ENCODE data around the gene CCDC121.
"Not testable (repeated sequence)": the region's sequence is repeated elsewhere in the genome, so short reads cannot be mapped to it uniquely, and the experiment has no call there.

CCDC121 gene

DNA sequence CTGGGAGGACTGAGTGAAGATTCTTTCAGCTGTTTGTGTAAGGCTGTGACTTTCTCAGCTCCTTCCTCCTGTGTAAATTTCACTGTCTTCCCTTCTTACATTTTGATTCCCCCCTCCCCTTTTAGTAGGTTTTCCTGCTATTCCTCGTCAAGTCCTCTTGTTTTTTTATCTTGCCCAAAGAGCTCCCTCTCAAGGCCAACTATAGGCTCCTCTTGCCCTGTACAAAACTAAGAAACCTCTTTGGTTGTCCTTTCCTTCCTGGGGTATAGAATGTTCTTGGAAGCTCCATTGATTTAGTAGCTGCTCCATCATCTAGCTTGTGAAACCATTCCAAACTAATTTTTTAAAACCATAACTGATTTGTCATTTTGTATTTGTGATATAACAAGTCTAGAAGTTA, 7.3 kb downstream of the CCDC121 start:
- H3K27me3 Mint-ChIP-seq = no peaks in the 10 kb centered on the region
- no peaks in the 10 kb centered on the region for H3K4me1 Mint-ChIP-seq
- H3K9me3 Mint-ChIP-seq = no peaks in the 10 kb centered on the region
- no peak overlapping the region for H3K27ac Mint-ChIP-seq
- no peak for ATAC-seq
- H3K4me3 Mint-ChIP-seq = no peak overlapping the region
- DNase-seq = no peak
- peaks cover 50% of the 10 kb centered on the region for H3K36me3 Mint-ChIP-seq (ENCODE audit: low read depth)

- Mint-ChIP-seq H3K27me3 (no peaks in the 10 kb centered on the region), H3K4me3 (no peak overlapping the region), H3K27ac (no peak overlapping the region), H3K36me3 (ENCODE audit: low read depth) (peaks cover 41% of the 10 kb centered on the region), H3K4me1 (no peaks in the 10 kb centered on the region), H3K9me3 (no peaks in the 10 kb centered on the region)
- ATAC-seq = no peak
- DNase-seq = no peak
Observed at GRCh38 chr2:27615316-27615715, 13.5 kb downstream of the CCDC121 start.

DNA sequence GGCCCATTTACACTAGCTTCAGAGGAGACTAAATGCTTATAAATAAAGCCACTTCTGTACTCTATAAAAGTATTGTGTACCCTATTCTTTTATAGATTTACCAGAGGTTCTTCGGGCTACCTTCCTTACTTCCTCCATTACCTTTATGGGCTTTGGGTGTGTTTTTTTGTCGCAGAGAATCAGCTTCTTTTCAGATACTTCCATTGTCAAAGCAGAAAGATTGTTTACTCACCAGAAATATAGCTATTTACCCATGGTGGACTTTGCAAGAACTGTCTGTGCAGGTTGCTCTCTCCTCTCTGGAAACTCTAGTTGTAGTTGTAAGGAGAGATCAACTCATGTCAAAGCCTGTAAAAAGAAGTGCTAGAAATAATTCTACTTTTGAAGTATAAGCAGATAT, 14.8 kb downstream of the CCDC121 start:
- DNase-seq = no peak
- Mint-ChIP-seq H3K27ac (no peak overlapping the region), H3K27me3 (no peaks in the 10 kb centered on the region), H3K4me1 (no peaks in the 10 kb centered on the region), H3K9me3 (no peaks in the 10 kb centered on the region), H3K4me3 (no peak overlapping the region), H3K36me3 (ENCODE audit: low read depth) (peaks cover 38% of the 10 kb centered on the region)
- no peak for ATAC-seq

DNA sequence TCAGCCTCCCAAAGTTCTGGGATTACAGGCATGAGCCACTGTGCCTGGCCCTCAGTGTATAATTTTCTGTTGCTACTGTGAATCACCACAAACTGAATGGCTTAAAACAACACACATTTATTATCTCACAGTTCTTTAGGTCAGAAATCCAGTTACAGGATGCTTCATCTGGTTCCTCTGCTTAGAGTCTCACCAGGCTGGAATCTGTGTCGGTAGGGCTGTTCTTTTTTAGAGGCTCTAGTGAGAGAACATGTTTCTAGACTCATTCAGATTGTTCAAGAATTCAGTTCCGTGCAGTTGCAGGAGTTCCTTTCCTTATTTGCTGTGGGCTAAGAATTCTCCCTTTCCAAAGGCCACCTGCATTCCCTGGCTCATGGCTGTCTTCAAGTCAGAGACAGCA, 22.2 kb downstream of the CCDC121 start:
- ATAC-seq (no peak), DNase-seq (no peak)
- H3K27me3 Mint-ChIP-seq = no peaks in the 10 kb centered on the region
- H3K4me1 Mint-ChIP-seq = peaks cover 3% of the 10 kb centered on the region
- H3K9me3 Mint-ChIP-seq = no peaks in the 10 kb centered on the region
- no peak overlapping the region for H3K27ac Mint-ChIP-seq
- no peak overlapping the region for H3K4me3 Mint-ChIP-seq
- peaks cover 47% of the 10 kb centered on the region for H3K36me3 Mint-ChIP-seq (ENCODE audit: low read depth)

GRCh38 chr2:27596627-27597026, 32.2 kb downstream of the CCDC121 start:
- Mint-ChIP-seq H3K36me3 (ENCODE audit: low read depth) (peaks cover 53% of the 10 kb centered on the region), H3K27me3 (no peaks in the 10 kb centered on the region), H3K4me3 (no peak overlapping the region), H3K4me1 (peaks cover 45% of the 10 kb centered on the region), H3K27ac (peak overlapping the region; percentile 16), H3K9me3 (peaks cover 11% of the 10 kb centered on the region)
- no peak for ATAC-seq
- DNase-seq = no peak

DNA sequence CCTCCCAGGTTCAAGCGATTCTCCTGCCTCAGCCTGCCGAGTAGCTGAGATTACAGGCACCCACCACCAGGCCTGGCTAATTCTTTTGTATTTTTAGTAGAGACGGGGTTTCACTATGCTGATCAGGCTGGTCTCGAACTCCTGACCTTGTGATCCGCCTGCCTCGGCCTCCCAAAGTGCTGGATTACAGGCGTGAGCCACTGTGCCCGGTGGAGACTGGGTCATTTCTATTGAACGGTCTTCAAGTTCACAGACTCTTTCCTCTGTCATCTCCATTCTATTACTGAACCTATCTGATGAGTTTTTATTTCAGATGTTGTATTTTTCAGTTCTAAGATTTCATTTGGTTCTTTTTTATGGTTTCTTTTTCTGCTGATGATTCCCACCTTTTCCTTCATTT, 33.4 kb downstream of the CCDC121 start:
- not testable (repeated sequence) for H3K4me3 Mint-ChIP-seq, DNase-seq, H3K27me3 Mint-ChIP-seq, H3K27ac Mint-ChIP-seq, ATAC-seq
- Mint-ChIP-seq H3K4me1 (peaks cover 45% of the 10 kb centered on the region), H3K36me3 (ENCODE audit: low read depth) (peaks cover 57% of the 10 kb centered on the region), H3K9me3 (peaks cover 16% of the 10 kb centered on the region)

DNA sequence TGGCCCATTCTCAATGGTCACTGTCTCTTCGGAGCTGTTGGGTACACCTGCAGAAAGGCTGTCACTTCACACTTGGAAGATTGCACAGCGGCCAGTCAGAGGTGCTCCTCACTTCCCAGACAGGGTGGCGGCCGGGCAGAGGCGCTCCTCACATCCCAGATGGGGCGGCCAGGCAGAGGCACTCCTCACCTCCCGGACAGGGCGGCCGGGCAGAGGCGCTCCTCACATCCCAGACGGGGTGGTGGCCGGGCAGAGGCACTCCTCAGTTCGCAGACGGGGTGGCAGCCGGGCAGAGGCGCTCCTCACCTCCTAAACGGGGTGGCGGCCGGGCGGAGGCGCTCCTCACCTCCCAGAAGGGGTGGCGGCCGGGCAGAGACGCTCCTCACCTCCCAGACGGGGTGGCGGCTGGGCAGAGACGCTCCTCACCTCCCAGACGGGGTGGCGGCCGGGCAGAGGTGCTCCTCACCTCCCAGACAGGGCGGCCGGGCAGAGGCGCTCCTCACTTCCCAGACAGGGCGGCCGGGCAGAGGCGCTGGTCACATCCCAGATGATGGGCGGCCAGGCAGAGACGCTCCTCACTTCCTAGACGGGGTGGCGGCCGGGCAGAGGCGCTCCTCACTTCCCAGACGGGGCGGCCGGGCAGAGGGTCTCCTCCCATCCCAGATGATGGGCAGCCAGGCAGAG, 34.6 kb downstream of the CCDC121 start:
- H3K4me3 Mint-ChIP-seq, H3K27me3 Mint-ChIP-seq, H3K27ac Mint-ChIP-seq, ATAC-seq, DNase-seq: not testable (repeated sequence)
- Mint-ChIP-seq H3K4me1 (peaks cover 37% of the 10 kb centered on the region), H3K9me3 (peaks cover 23% of the 10 kb centered on the region), H3K36me3 (ENCODE audit: low read depth) (peaks cover 60% of the 10 kb centered on the region)

DNA sequence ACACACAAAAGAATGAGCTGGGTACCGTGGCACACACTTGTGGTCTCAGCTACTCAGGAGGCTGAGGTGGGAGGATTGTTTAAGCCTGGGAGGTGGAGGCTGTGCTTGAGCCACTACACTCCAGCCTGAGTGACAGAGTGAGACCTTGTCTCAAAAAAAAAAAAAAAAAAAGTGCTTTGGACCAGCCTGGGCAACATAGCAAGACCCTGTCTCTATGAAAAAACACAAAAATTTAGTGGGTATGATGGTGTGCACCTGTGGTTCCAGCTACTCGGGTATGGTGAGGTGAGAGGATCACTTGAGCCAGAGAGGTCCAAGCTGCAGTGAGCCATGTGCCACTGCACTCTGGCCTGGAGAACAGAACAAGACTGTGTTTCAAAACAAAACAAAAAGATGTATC, 35.6 kb downstream of the CCDC121 start:
- H3K27me3 Mint-ChIP-seq = no peaks in the 10 kb centered on the region
- peaks cover 37% of the 10 kb centered on the region for H3K4me1 Mint-ChIP-seq
- no peak for ATAC-seq

GRCh38 chr2:27591745-27592144, 37.1 kb downstream of the CCDC121 start:
- peaks cover 23% of the 10 kb centered on the region for H3K9me3 Mint-ChIP-seq
- no peak overlapping the region for H3K27ac Mint-ChIP-seq
- peaks cover 41% of the 10 kb centered on the region for H3K4me1 Mint-ChIP-seq
- no peaks in the 10 kb centered on the region for H3K27me3 Mint-ChIP-seq
- ATAC-seq (no peak), DNase-seq (no peak)
- peaks cover 66% of the 10 kb centered on the region for H3K36me3 Mint-ChIP-seq (ENCODE audit: low read depth)
- no peak overlapping the region for H3K4me3 Mint-ChIP-seq

More for the DNA sequence above, 35.6 kb downstream of the CCDC121 start:
- H3K36me3 Mint-ChIP-seq (ENCODE audit: low read depth) = peaks cover 60% of the 10 kb centered on the region
- H3K9me3 Mint-ChIP-seq = peaks cover 23% of the 10 kb centered on the region
- H3K4me3 Mint-ChIP-seq = no peak overlapping the region
- DNase-seq = no peak
- H3K27ac Mint-ChIP-seq = no peak overlapping the region

GRCh38 chr2:27588308-27588707, 40.5 kb downstream of the CCDC121 start:
- peaks cover 13% of the 10 kb centered on the region for H3K9me3 Mint-ChIP-seq
- H3K4me3 Mint-ChIP-seq = no peak overlapping the region
- H3K4me1 Mint-ChIP-seq = peaks cover 53% of the 10 kb centered on the region
- ATAC-seq (no peak), DNase-seq (no peak)
- H3K27ac Mint-ChIP-seq = peak overlapping the region; percentile 61
- H3K27me3 Mint-ChIP-seq = no peaks in the 10 kb centered on the region
- peaks cover 56% of the 10 kb centered on the region for H3K36me3 Mint-ChIP-seq (ENCODE audit: low read depth)

DNA sequence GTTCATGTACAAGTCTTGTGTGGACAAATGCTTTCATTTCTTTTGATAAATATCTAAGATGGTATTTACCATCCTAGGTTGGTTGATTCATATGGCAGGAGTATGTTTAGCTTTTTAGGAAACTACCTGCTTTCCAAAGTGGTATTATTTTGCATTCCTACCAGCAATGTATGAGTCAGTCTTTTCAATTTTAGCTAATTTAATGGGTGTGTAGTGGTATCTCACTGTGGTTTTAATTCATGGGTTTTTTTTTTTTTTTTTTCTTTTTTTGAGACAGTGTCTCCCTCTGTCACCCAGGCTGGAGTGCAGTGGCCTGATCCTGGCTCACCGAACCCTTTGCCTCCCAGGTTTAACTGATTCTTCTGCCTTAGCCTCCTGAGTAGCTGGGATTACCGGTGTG, 41.8 kb downstream of the CCDC121 start:
- Mint-ChIP-seq H3K4me1 (peaks cover 58% of the 10 kb centered on the region), H3K27me3 (no peaks in the 10 kb centered on the region), H3K9me3 (peaks cover 16% of the 10 kb centered on the region), H3K36me3 (ENCODE audit: low read depth) (peaks cover 52% of the 10 kb centered on the region), H3K27ac (peak overlapping the region; percentile 81), H3K4me3 (peak overlapping the region; percentile 9)
- peak; percentile 21 for DNase-seq
- ATAC-seq = peak; percentile 64

DNA sequence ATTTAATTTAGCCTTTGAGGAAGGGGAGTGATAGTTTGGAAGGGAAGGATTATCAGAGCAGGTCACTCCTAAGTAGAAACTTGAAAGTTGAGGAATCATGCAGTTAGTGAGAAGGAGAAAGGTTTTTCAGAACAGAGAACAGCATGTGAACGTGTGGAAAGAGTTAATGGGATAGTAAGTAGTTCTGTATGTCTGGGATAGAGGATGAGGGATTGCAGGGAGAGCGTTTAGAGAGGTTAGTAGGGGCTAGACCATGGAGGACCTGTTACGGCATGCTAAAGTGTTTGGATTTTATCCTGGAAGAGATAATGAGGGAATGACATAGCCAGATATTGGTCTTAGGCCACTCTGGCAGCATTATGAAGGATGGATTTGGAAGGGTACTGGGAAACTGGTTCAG, 44.2 kb downstream of the CCDC121 start:
- no peaks in the 10 kb centered on the region for H3K27me3 Mint-ChIP-seq
- H3K36me3 Mint-ChIP-seq (ENCODE audit: low read depth) = peaks cover 37% of the 10 kb centered on the region
- DNase-seq (no peak), ATAC-seq (no peak)
- H3K4me3 Mint-ChIP-seq = peak overlapping the region; percentile 95
- H3K4me1 Mint-ChIP-seq = peaks cover 57% of the 10 kb centered on the region
- H3K9me3 Mint-ChIP-seq = peaks cover 4% of the 10 kb centered on the region
- peak overlapping the region; percentile 5 for H3K27ac Mint-ChIP-seq

DNA sequence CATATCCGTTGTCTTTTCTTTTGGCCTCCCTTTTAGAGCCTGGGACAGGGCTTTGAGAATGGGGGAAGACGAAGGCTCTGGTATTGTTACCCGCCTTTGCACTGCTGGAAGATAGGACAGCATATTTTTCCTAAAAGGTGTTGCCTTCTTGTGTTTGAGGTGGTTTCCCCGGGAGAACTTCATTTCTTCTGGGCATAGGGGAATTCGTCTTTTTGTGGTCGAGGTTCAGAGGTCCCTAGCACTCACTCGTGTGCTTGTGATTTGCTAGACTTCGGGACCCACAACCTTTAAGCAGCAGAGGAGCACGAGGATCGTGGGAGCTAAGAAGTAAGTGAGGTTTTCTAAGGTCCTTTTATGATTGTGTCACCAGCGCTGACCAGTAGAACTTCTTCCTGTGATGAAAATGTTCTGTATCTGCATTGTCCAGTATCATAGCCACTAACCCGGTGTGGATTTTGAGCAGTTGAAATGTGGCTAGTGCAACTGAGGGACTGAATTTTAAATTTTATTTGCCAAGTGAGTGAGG, 45.4 kb downstream of the CCDC121 start:
- Mint-ChIP-seq H3K27ac (peak overlapping the region; percentile 90), H3K9me3 (peaks cover 9% of the 10 kb centered on the region), H3K36me3 (ENCODE audit: low read depth) (peaks cover 34% of the 10 kb centered on the region), H3K27me3 (no peaks in the 10 kb centered on the region), H3K4me1 (peaks cover 52% of the 10 kb centered on the region), H3K4me3 (peak overlapping the region; percentile 95)
- ATAC-seq = no peak
- no peak for DNase-seq

DNA sequence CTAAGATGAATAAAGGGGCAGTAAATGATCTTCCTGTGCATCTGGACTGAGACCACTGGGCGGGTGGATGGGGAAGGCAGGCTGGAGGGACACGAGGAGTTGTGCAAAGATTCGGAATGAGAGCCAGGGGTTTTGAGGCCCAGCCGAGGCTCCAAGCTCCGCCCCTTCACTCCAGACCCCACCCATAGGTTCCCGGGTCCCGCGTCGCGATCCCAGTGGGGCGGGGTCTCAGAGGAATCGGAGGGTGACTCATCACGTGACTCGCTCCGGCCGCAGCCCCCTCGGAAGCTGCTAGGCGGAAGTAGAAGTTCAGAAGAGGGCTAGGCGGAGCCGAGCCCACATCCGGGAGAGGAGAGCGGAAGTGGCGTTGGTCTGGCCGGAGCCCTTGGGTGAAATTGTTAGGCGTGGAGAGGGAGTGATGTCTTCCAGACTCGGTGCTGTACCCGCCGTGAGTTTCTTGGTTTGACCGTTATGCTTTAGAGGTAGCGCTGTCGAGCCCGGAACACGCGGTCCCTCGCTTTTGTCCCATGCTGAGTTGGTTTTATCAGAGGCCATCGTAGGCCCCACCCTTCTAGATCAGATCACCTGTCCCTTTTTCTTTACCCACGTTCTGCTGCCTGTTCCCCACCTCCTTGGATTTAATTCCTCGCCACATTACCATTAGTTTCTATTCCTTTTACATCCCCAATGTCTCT, 46.0 kb downstream of the CCDC121 start, which contains the start of gene ZNF512:
Gene ZNF512, plus strand, starts transcription at position 348 of the 695 bp plus-strand sequence. Its CDS starts 71 bp downstream, at position 419.
- peak; percentile 90 for ATAC-seq
- H3K4me1 Mint-ChIP-seq = peaks cover 46% of the 10 kb centered on the region
- H3K36me3 Mint-ChIP-seq (ENCODE audit: low read depth) = peaks cover 28% of the 10 kb centered on the region
- peak within 1 kb of the TSS; percentile 95 for H3K4me3 Mint-ChIP-seq
- H3K27me3 Mint-ChIP-seq = no peaks in the 10 kb centered on the region
- peak; percentile 87 for DNase-seq
- H3K9me3 Mint-ChIP-seq = peaks cover 11% of the 10 kb centered on the region
- H3K27ac Mint-ChIP-seq = peak within 1 kb of the TSS; percentile 90

- H3K9me3 Mint-ChIP-seq = peaks cover 15% of the 10 kb centered on the region
- peaks cover 40% of the 10 kb centered on the region for H3K4me1 Mint-ChIP-seq
- H3K27me3 Mint-ChIP-seq = no peaks in the 10 kb centered on the region
- peaks cover 25% of the 10 kb centered on the region for H3K36me3 Mint-ChIP-seq (ENCODE audit: low read depth)
- ATAC-seq (no peak), DNase-seq (peak; percentile 13)
- peak overlapping the region; percentile 90 for H3K27ac Mint-ChIP-seq
- H3K4me3 Mint-ChIP-seq = peak overlapping the region; percentile 95
Observed at GRCh38 chr2:27582129-27582694, 46.6 kb downstream of the CCDC121 start.
